Measurements from ENCODE around the gene FBN3. TPM values are rescaled to one million over a fixed set of nuclear protein-coding genes. Genes with fewer than 3 reads are reported as not detected.

FBN3 gene
- total and polyA plus RNA-seq, 8 donors = 0.63 to 84.0 (median 69.7) TPM

DNA sequence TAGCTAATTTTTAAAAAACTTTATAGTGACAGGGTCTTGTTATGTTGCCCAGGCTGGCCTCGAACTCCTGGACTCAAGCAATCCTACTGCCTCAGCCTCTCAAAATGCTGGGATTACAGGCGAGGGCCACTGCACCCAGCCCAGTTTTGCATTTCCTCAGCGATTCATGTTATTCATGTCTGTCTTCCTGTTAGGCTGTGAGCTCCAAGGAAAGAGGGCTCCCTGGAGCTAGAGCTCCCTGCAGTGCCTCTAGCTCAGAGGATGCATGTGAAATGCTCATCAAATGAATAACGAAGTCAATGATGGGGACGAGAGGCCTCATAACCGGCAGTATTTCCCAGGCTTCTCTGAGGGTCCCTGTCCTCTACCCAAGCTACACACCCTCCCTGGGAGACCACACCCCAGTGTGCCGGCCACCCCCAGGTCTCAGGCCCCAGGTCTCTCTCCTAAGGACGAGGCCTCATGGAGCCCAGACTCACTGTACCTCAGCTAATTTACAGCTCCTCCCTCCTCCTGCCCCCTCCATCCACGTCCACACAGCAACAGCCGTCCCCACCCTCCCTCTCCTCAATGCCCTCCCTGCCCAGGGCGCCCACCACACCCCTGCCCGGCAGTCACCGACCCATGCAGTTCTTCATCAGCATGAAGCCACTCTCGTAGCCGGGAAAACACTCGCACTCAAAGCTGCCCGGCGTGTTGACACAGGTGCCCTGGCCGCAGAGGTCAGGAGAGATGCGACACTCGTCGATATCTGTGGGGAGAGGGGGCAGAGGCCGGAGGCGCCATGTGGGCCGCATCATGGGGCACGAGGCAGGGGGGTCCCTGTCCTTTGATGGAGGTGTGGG lies 28.5 kb downstream of the FBN3 start:
- H3K9me3 ChIP-seq = no peaks in the 10 kb centered on the region
- no peak for ATAC-seq

DNA sequence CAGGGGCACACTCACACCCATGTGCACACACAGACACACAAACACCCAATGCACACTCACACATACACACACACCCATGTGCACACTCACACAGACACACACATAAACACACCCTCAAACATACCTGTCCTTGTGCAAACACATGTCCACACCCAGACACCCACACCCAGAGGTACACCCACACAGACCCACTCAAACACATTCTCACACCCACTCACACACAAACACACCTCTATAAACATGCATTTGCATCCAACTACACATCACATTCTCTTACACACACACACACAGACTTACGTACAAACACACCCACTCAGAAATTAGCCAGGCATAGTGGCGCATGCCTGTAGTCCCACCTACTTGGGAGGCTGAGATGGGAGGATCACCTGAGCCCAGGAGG lies 31.4 kb downstream of the FBN3 start:
- no peak for ATAC-seq
- intact Hi-C loops (cut with DNase I) = no loop called here

More for the DNA sequence above, 28.5 kb downstream of the FBN3 start:
- TF ChIP-seq, protein P1, sequence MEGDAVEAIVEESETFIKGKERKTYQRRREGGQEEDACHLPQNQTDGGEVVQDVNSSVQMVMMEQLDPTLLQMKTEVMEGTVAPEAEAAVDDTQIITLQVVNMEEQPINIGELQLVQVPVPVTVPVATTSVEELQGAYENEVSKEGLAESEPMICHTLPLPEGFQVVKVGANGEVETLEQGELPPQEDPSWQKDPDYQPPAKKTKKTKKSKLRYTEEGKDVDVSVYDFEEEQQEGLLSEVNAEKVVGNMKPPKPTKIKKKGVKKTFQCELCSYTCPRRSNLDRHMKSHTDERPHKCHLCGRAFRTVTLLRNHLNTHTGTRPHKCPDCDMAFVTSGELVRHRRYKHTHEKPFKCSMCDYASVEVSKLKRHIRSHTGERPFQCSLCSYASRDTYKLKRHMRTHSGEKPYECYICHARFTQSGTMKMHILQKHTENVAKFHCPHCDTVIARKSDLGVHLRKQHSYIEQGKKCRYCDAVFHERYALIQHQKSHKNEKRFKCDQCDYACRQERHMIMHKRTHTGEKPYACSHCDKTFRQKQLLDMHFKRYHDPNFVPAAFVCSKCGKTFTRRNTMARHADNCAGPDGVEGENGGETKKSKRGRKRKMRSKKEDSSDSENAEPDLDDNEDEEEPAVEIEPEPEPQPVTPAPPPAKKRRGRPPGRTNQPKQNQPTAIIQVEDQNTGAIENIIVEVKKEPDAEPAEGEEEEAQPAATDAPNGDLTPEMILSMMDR (IDR thresholded peaks at IDR 0.05) = no peak
- H3K27ac ChIP-seq = no peak overlapping the region
- peak in 1 of 4 donors; percentile 57 for DNase-seq
- intact Hi-C loops (cut with DNase I) = no loop called here
- no peaks in the 10 kb centered on the region for H3K27me3 ChIP-seq
- H3K4me1 ChIP-seq = no peaks in the 10 kb centered on the region
- no peaks in the 10 kb centered on the region for H3K36me3 ChIP-seq
- H3K4me3 ChIP-seq = no peak overlapping the region

DNA sequence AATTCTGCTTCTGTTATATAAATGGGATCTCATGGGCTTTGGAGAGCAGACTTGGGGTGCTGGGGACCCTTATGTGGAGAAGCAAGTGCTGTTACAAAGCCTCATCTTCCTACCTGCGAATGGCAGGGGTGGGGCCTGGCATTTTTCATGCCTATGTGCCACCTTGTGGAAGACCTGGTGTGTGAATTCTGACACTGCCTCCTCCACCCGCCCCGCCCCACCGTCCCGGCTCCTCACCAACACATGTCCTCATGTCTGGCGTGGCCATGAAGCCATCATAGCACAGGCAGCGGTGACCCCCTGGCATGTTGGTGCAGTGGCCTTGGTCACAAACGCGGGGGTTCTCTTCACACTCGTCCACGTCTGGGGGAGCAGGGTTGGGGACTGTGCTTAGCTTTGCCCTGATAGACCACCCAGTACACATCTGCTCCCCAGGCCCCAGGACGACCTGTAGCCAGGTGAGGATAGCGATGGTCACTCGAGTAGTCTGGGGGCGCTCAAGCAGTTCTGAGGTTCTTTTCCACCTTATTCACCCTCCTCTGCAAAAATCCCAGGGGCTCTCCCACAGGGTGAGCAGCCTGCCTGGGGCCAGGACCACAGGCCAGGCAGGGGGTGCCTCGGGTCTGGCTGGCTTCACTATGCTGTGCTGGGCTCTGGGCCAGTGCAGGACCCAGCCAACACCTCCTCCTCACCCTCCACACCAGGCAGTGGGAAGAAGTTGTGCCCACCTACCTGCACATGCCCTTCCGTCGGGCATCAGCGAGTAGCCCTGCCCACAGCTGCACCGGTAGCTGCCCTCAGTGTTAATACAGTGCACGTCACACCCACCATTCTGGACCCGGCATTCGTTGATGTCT lies 32.7 kb downstream of the FBN3 start:
- no peaks in the 10 kb centered on the region for H3K9me3 ChIP-seq
- intact Hi-C loops (cut with DNase I) = no loop called here
- no peak overlapping the region for H3K4me3 ChIP-seq
- DNase-seq (peak in 1 of 4 donors; percentile 74), ATAC-seq (no peak)
- no peak overlapping the region for H3K27ac ChIP-seq
- TF ChIP-seq, protein P1 (IDR thresholded peaks at IDR 0.05) = no peak
- no peaks in the 10 kb centered on the region for H3K36me3 ChIP-seq
- no peaks in the 10 kb centered on the region for H3K4me1 ChIP-seq
- no peaks in the 10 kb centered on the region for H3K27me3 ChIP-seq

More for the DNA sequence above, 31.4 kb downstream of the FBN3 start:
- H3K27me3 ChIP-seq = no peaks in the 10 kb centered on the region
- no peak for DNase-seq
- no peaks in the 10 kb centered on the region for H3K9me3 ChIP-seq
- no peak overlapping the region for H3K27ac ChIP-seq
- no peaks in the 10 kb centered on the region for H3K36me3 ChIP-seq
- TF ChIP-seq, protein P1 (IDR thresholded peaks at IDR 0.05) = no peak
- no peaks in the 10 kb centered on the region for H3K4me1 ChIP-seq
- no peak overlapping the region for H3K4me3 ChIP-seq

DNA sequence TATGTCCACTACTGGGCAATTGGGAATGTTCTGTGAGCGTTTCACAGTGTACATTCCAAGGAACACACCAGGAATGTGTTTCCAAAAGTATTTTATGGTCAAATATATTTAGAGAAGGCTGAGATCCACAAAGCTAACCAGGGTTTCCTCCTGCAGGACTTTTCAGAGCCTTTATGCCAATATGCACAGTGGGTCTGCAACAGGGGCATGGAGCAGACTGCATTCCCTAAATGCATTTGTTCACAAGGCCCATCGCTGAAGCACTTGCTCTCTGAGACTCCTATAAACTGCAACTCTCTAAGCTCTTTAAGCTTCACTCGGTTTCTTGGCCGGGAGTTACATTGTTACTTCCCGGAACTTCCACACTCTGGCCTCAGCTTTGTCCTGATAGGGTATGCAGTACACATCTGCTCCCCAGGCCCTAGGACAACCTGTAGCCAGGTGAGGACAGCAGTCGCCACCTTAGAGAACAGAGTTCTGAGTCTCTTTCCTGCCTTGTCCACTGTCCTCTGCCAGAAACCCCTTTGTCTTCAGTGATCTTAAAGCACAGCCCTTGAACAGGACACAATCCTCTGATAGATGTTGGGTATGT lies 33.5 kb downstream of the FBN3 start:
- no peaks in the 10 kb centered on the region for H3K27me3 ChIP-seq
- no peaks in the 10 kb centered on the region for H3K4me1 ChIP-seq
- intact Hi-C loops (cut with DNase I) = no loop called here
- DNase-seq (no peak), ATAC-seq (no peak)
- no peak overlapping the region for H3K27ac ChIP-seq
- no peaks in the 10 kb centered on the region for H3K9me3 ChIP-seq
- TF ChIP-seq, protein P1 (IDR thresholded peaks at IDR 0.05) = no peak
- no peaks in the 10 kb centered on the region for H3K36me3 ChIP-seq
- H3K4me3 ChIP-seq = no peak overlapping the region

Data from left lung (tissue), 10 donors.